ENCODE measurements around the gene GNA14. TPM values are rescaled to one million over a fixed set of nuclear protein-coding genes. Genes with fewer than 3 reads are reported as not detected.

GNA14 gene
- total RNA-seq, 2 experiments from 2014 or later = not detected

- Histone ChIP-seq H2AFZ (ENCODE audit: low read length) (no peak overlapping the region), H3K36me3 (ENCODE audit: insufficient read depth, low read length) (no peaks in the 10 kb centered on the region), H3K9me2 (ENCODE audit: insufficient read depth, low read length) (no peaks in the 10 kb centered on the region), H3K27ac (ENCODE audit: low read depth, low read length, poor library complexity, severe bottlenecking) (no peak overlapping the region), H3K4me3 (ENCODE audit: low read depth, low read length, poor library complexity, severe bottlenecking) (no peak overlapping the region), H4K20me1 (ENCODE audit: insufficient read depth, low read length) (no peaks in the 10 kb centered on the region), H3K4me2 (ENCODE audit: low read length) (no peak overlapping the region), H3K4me1 (ENCODE audit: insufficient read depth, low read length, poor library complexity, severe bottlenecking) (no peaks in the 10 kb centered on the region), H3K9me3 (ENCODE audit: low read length) (no peaks in the 10 kb centered on the region), H3K79me2 (ENCODE audit: insufficient read depth, low read depth, low read length) (no peaks in the 10 kb centered on the region)
- DNase-seq (ENCODE audit: low spot score) = no peak
- intact Hi-C loops (cut with micrococcal nuclease; ENCODE audit: unreplicated experiment) = no loop called here
- POLR2A ChIA-PET = no interaction called here
- BruUV-seq (replicated peaks) = no TSS peak
- TF ChIP-seq EZH2phosphoT487 (IDR thresholded peaks at IDR 0.05; ENCODE audit: borderline replicate concordance, low read depth, low read length) = no peak
- CTCF ChIA-PET (ENCODE audit: unreplicated experiment) = no interaction called here
Measured at GRCh38 chr9:77582525-77582924, 65.6 kb downstream of the GNA14 start.

DNA sequence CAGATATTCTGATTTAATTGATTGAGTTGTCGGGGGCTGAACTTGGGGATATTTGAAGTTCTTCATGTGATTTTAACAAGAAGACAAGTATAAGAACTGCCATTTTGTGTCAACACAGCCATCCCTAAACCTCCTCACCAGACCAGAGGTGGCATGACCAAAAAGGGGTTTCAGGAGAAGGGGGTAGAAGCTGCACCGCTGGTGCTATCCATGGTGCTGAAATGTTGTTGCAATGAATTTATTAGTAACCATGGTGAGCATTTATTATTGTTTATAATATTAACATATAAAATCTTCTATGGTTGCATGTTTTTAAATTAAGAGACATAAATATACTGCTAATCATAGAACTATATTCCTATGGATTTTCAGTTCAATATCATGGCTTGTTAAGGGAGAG lies 72.3 kb downstream of the GNA14 start:
- intact Hi-C loops (cut with micrococcal nuclease; ENCODE audit: unreplicated experiment) = no loop called here

DNA sequence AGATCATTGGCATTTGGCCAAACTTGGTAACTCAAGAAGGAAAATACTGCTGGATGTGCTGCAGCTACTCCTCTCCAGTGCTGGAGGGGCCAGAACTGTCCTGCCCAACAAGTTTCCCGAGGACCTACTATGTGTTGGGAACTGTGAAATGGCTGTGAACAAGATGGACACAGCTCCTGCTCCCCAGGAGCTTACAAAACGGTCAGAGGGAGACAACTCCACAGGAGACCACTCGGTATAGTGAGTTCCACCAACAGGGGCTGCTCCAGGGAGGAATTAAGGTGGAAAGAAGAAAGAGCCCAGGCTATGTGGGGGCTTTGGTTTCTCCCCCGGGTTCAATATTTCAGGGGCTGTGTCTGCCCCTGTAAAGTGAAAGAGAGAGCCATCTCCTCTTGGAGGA lies 78.8 kb downstream of the GNA14 start:
- H3K9me2 ChIP-seq (ENCODE audit: insufficient read depth, low read length) = no peaks in the 10 kb centered on the region
- intact Hi-C loops (cut with micrococcal nuclease; ENCODE audit: unreplicated experiment) = no loop called here
- no peak overlapping the region for H2AFZ ChIP-seq (ENCODE audit: low read length)
- H3K27ac ChIP-seq (ENCODE audit: low read depth, low read length, poor library complexity, severe bottlenecking) = no peak overlapping the region
- ChIA-PET POLR2A (interaction anchor here (0.6 kb wide), 1 partner anchor 497 kb away, joined by 3 read pairs; no protein-coding TSS in a partner anchor), CTCF (ENCODE audit: unreplicated experiment) (interaction anchor here (0.6 kb wide), 1 partner anchor 42 kb away, joined by 3 read pairs; no protein-coding TSS in a partner anchor)
- H4K20me1 ChIP-seq (ENCODE audit: insufficient read depth, low read length) = no peaks in the 10 kb centered on the region
- no peaks in the 10 kb centered on the region for H3K79me2 ChIP-seq (ENCODE audit: insufficient read depth, low read depth, low read length)
- H3K4me1 ChIP-seq (ENCODE audit: insufficient read depth, low read length, poor library complexity, severe bottlenecking) = no peaks in the 10 kb centered on the region
- TF ChIP-seq EZH2phosphoT487 (IDR thresholded peaks at IDR 0.05; ENCODE audit: borderline replicate concordance, low read depth, low read length) = no peak
- TF ChIP-seq, protein P1, sequence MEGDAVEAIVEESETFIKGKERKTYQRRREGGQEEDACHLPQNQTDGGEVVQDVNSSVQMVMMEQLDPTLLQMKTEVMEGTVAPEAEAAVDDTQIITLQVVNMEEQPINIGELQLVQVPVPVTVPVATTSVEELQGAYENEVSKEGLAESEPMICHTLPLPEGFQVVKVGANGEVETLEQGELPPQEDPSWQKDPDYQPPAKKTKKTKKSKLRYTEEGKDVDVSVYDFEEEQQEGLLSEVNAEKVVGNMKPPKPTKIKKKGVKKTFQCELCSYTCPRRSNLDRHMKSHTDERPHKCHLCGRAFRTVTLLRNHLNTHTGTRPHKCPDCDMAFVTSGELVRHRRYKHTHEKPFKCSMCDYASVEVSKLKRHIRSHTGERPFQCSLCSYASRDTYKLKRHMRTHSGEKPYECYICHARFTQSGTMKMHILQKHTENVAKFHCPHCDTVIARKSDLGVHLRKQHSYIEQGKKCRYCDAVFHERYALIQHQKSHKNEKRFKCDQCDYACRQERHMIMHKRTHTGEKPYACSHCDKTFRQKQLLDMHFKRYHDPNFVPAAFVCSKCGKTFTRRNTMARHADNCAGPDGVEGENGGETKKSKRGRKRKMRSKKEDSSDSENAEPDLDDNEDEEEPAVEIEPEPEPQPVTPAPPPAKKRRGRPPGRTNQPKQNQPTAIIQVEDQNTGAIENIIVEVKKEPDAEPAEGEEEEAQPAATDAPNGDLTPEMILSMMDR (conservative IDR thresholded peaks at IDR 0.05; ENCODE audit: low read length) = no peak
- no peaks in the 10 kb centered on the region for H3K9me3 ChIP-seq (ENCODE audit: low read length)
- no TSS peak for BruUV-seq (replicated peaks)
- no peaks in the 10 kb centered on the region for H3K36me3 ChIP-seq (ENCODE audit: insufficient read depth, low read length)
- no peak overlapping the region for H3K4me2 ChIP-seq (ENCODE audit: low read length)
- no peak overlapping the region for H3K4me3 ChIP-seq (ENCODE audit: low read depth, low read length, poor library complexity, severe bottlenecking)
- no peak for DNase-seq (ENCODE audit: low spot score)

More for the DNA sequence above, 72.3 kb downstream of the GNA14 start:
- no peak overlapping the region for H3K27ac ChIP-seq (ENCODE audit: low read depth, low read length, poor library complexity, severe bottlenecking)
- no peaks in the 10 kb centered on the region for H3K79me2 ChIP-seq (ENCODE audit: insufficient read depth, low read depth, low read length)
- H3K9me3 ChIP-seq (ENCODE audit: low read length) = no peaks in the 10 kb centered on the region
- CTCF ChIA-PET (ENCODE audit: unreplicated experiment) = no interaction called here
- no peak overlapping the region for H2AFZ ChIP-seq (ENCODE audit: low read length)
- POLR2A ChIA-PET = no interaction called here
- DNase-seq (ENCODE audit: low spot score) = peak; percentile 29
- no peak overlapping the region for H3K4me2 ChIP-seq (ENCODE audit: low read length)
- no peak overlapping the region for H3K4me3 ChIP-seq (ENCODE audit: low read depth, low read length, poor library complexity, severe bottlenecking)
- no peaks in the 10 kb centered on the region for H3K4me1 ChIP-seq (ENCODE audit: insufficient read depth, low read length, poor library complexity, severe bottlenecking)
- no peak for TF ChIP-seq EZH2phosphoT487 (IDR thresholded peaks at IDR 0.05; ENCODE audit: borderline replicate concordance, low read depth, low read length)
- TF ChIP-seq, protein P1 (conservative IDR thresholded peaks at IDR 0.05; ENCODE audit: low read length) = no peak
- no peaks in the 10 kb centered on the region for H4K20me1 ChIP-seq (ENCODE audit: insufficient read depth, low read length)
- no TSS peak for BruUV-seq (replicated peaks)
- H3K9me2 ChIP-seq (ENCODE audit: insufficient read depth, low read length) = no peaks in the 10 kb centered on the region
- no peaks in the 10 kb centered on the region for H3K36me3 ChIP-seq (ENCODE audit: insufficient read depth, low read length)

All from OCI-LY7 (cell line).